Central memory CD8-positive, alpha-beta T cell (primary cell): Measurements from ENCODE around the gene OBSCN.
"Not testable (repeated sequence)": the region's sequence is repeated elsewhere in the genome, so short reads cannot be mapped to it uniquely, and the experiment has no call there.

Experiments used
- ATAC-seq: fragments of 150-1000 bp; cut with Tn5 transposase; replicated peaks from 2 replicates; pipeline ENCODE4 v1.10.0; 2022; ENCODE audit warnings: mild to moderate bottlenecking, moderate FRiP score, moderate number of reproducible peaks; ENCODE audit not compliant: poor library complexity, severe bottlenecking; ENCODE audit errors: extremely low read depth
- DNase-seq, 2 donors: peaks; one replicate each; pipeline ENCODE4 v3.0.0; 2021; ENCODE audit warnings: low spot score in 2 of 2
- H3K27ac Mint-ChIP-seq: one replicate; pipeline ENCODE4 v1.8.0; 2022; ENCODE audit warnings: low read depth, mild to moderate bottlenecking, moderate library complexity, mixed read lengths
- H3K27me3 Mint-ChIP-seq: one replicate; pipeline ENCODE4 v1.8.0; 2022; ENCODE audit warnings: mixed read lengths
- H3K36me3 Mint-ChIP-seq: one replicate; pipeline ENCODE4 v1.8.0; 2022; ENCODE audit warnings: mild to moderate bottlenecking, moderate library complexity, mixed read lengths; ENCODE audit not compliant: insufficient read depth
- H3K4me1 Mint-ChIP-seq: one replicate; pipeline ENCODE4 v1.8.0; 2022; ENCODE audit warnings: mixed read lengths
- H3K4me3 Mint-ChIP-seq: one replicate; pipeline ENCODE4 v1.8.0; 2022; ENCODE audit warnings: mild to moderate bottlenecking, moderate library complexity, mixed read lengths
- H3K9me3 Mint-ChIP-seq: one replicate; pipeline ENCODE4 v1.8.0; 2022; ENCODE audit warnings: mixed read lengths

OBSCN gene

DNA sequence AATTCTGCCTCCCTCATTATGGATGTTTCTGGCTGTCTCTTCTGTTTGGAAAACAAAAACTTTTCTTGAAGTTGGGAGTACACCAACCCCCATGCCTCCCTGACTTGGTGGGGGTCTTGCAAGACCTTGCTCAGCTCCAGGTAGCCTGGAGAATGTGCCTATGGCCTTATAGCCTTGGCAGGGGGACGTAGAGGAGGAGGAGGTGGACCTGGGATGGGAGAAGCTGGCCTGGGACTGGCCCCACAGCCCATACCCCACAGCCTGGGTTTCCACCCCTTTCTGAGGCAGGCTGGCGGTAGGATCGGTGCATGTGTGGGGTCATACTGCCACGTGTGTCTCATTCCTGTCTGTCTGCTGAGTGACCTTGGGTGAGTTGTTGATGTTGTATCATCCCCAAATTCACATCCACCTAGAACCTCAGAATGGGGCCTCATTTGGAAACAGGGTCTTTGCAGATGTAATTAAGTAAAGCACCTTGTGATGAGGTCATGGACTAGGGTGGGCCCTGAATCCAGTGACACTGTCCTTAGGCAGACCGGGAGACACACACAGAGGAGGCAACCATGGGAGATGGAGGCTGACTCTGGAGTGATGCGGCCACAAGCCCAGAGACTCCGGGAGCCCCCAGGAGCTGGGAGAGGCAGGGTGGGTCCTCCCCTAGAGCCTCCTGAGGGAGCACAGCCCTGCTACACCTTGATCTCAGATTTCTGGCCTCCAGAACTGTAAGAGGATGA, 18.5 kb downstream of the OBSCN start:
- H3K9me3 Mint-ChIP-seq, result no peaks in the 10 kb centered on the region
- no peak overlapping the region for H3K27ac Mint-ChIP-seq
- H3K36me3 Mint-ChIP-seq, result peaks cover 4% of the 10 kb centered on the region
- no peaks in the 10 kb centered on the region for H3K27me3 Mint-ChIP-seq
- no peaks in the 10 kb centered on the region for H3K4me1 Mint-ChIP-seq
- DNase-seq (no peak), ATAC-seq (no peak)
- no peak overlapping the region for H3K4me3 Mint-ChIP-seq

DNA sequence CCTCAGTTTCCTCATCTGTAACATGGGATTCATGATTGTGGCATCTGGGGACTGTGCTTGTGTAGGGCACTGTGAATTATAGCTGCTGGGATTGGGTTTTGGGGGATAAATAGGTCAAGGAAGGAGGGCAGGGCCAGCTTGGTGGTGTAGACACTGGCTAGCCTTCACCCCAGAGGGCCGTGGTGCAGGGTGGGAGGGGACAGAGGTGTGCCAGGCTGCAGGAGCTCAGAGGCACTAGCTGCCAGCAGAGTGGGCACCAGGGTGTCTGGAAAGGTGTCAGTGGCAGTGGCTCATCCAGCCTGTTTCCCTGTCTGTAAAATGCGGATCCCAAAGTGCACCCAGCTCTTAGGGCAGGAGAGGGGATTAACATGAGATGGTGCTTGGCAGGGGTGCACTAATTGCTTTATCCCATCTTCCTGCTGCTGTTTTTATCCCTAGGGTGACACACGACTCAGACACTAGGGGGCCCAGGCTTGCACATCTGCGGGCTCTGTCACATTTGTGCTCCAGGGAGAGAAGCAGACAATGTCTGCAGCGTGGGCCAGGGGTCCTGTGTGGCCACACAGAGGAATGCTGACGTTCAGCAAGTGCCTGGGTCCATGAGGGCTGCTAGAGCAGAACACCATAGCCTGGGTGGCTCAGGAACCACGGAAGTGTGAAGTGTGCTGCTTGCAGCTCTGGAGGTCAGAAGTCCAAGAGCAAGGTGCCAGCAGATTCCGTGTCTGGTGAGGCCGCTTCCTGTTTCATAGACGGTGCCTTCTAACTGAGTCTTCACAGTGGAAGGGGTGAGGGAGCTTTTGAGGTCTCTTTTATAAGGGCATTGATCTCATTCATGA, 19.3 kb downstream of the OBSCN start:
- no peaks in the 10 kb centered on the region for H3K4me1 Mint-ChIP-seq
- no peaks in the 10 kb centered on the region for H3K27me3 Mint-ChIP-seq
- no peak overlapping the region for H3K27ac Mint-ChIP-seq
- no peak overlapping the region for H3K4me3 Mint-ChIP-seq
- H3K36me3 Mint-ChIP-seq, result peaks cover 5% of the 10 kb centered on the region
- H3K9me3 Mint-ChIP-seq, result no peaks in the 10 kb centered on the region
- DNase-seq, result no peak
- no peak for ATAC-seq

DNA sequence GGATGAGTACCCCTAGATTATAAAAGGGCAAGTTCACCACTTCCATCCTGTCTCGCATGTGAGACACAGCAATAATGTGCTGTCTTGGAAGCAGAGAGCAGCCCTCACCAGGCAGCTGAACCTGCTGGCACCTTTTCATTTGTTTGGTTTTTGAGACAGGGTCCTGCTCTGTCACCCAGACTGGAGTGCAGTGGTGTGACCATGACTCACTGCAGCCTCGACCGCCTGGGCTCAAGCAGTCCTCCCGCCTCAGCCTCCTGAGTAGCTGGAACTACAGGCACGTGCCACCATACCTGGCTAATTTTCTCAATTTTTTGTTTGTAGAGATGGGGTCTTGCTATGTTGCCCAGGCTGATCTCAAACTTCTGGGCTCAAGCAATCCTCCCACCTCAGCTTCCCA, 20.3 kb downstream of the OBSCN start:
- not testable (repeated sequence) for H3K9me3 Mint-ChIP-seq, H3K4me3 Mint-ChIP-seq, ATAC-seq, H3K36me3 Mint-ChIP-seq, H3K27me3 Mint-ChIP-seq, DNase-seq, H3K27ac Mint-ChIP-seq, H3K4me1 Mint-ChIP-seq

DNA sequence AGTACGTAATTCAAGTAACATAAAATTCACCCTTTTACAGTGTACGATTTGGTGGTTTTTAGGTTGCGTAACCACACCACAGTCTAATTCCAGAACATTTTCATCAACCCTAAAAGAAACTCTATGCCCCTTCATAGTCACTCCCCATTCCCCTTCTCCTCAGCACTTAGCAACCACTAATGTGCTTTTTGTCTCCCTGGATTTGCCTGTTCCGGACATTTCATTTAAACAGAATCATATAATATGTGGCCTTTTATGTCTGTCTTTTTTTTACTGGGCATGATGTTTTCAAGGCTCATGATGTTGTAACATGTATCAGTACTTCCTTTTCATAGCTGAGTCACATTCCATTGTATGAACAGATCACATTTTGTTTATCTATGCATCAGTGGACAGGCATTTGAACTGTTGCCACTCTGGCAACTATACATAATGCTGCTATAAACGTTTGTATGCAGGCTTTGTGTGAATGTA, 20.8 kb downstream of the OBSCN start:
- Mint-ChIP-seq H3K27me3 (no peaks in the 10 kb centered on the region), H3K9me3 (no peaks in the 10 kb centered on the region), H3K4me1 (no peaks in the 10 kb centered on the region), H3K4me3 (no peak overlapping the region), H3K27ac (no peak overlapping the region), H3K36me3 (peaks cover 4% of the 10 kb centered on the region)
- DNase-seq, result no peak
- ATAC-seq, result no peak

DNA sequence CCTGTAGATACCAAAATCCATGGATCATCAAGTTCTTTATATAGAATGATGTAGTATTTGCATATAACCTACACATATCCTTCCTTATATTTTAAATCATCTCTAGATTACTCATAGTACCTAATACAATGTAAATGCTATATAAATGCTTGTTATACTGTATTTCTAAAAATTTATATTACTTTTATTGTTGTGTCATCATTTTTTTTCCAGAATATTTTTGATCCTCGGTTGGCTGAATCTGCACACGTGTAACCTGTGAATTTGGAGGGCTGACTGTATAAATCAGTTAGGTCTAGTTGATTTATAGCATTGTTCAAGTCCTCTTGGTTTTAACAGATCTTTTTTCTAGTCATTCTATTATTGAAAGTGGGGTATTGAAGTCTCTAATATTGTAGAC, 23.3 kb downstream of the OBSCN start:
- no peak overlapping the region for H3K4me3 Mint-ChIP-seq
- no peak overlapping the region for H3K27ac Mint-ChIP-seq
- no peak for DNase-seq

DNA sequence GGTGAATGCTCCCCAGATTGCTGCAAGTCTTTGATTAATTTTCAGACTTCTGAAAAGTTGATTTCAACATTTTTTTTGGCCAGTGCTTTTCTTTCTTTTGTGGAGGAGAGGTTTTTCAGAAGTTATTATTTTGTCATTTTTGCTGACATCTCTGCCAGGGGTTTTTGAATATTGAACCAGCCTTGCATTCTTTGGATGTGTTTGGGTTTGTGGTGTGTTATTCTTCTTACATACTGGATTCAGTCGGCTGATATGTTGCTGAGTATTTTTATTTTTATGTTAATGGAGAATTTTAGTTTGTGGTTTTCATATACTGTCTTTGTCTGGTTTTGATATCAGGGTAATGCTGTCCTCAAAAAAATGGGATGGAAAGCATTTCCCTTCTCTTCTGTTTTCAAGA, 25.3 kb downstream of the OBSCN start:
- ATAC-seq (no peak), DNase-seq (no peak)
- Mint-ChIP-seq H3K4me1 (peaks cover 8% of the 10 kb centered on the region), H3K36me3 (peaks cover 5% of the 10 kb centered on the region), H3K27me3 (no peaks in the 10 kb centered on the region), H3K4me3 (no peak overlapping the region), H3K27ac (no peak overlapping the region), H3K9me3 (no peaks in the 10 kb centered on the region)

More for the DNA sequence above, 23.3 kb downstream of the OBSCN start:
- no peak for ATAC-seq
- Mint-ChIP-seq H3K4me1 (no peaks in the 10 kb centered on the region), H3K27me3 (no peaks in the 10 kb centered on the region), H3K36me3 (peaks cover 3% of the 10 kb centered on the region), H3K9me3 (no peaks in the 10 kb centered on the region)

DNA sequence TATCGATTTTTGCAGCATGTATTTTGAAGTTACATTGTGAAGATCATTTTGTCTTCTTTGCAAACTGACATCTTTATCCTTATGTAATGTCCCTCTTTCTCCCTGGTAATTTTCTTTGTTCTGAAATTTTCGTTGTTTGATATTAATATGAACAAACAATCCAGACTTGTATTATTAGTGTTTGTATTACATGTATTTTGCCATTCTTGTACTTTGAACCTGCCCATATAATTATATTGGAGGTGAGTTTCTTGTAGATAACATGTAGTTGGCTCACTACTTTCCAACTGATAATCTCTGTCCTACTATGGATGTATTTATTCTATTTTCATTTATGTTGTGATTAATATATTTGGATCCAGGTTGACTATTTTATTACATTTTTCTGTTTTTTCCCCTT, 27.1 kb downstream of the OBSCN start:
- Mint-ChIP-seq H3K36me3 (peaks cover 3% of the 10 kb centered on the region), H3K27me3 (no peaks in the 10 kb centered on the region), H3K4me1 (peaks cover 8% of the 10 kb centered on the region), H3K27ac (no peak overlapping the region), H3K4me3 (no peak overlapping the region), H3K9me3 (no peaks in the 10 kb centered on the region)
- ATAC-seq, result no peak
- DNase-seq, result no peak

DNA sequence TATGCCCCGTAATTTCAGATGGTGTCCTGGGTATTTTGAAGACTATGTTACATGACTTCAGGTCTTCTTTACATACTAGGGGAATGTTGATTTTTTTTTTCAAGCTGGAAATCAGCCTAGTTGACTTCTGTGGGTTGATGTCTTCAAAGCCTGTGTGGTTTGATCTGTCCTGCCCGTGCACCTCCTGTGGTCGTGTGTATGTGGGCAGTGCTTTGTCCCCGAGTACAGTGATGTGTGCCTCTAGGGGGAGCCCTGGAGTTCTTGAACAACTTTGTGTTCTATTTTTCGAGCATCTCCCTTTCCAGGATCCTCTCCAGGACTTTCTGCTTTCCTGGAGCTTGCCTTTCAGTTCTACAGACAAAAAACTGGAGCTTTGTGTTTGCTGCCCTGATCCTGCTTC, 28.9 kb downstream of the OBSCN start:
- DNase-seq (no peak), ATAC-seq (no peak)
- no peaks in the 10 kb centered on the region for H3K27me3 Mint-ChIP-seq
- no peak overlapping the region for H3K27ac Mint-ChIP-seq
- no peak overlapping the region for H3K4me3 Mint-ChIP-seq
- peaks cover 8% of the 10 kb centered on the region for H3K4me1 Mint-ChIP-seq
- peaks cover 10% of the 10 kb centered on the region for H3K9me3 Mint-ChIP-seq
- peaks cover 3% of the 10 kb centered on the region for H3K36me3 Mint-ChIP-seq

DNA sequence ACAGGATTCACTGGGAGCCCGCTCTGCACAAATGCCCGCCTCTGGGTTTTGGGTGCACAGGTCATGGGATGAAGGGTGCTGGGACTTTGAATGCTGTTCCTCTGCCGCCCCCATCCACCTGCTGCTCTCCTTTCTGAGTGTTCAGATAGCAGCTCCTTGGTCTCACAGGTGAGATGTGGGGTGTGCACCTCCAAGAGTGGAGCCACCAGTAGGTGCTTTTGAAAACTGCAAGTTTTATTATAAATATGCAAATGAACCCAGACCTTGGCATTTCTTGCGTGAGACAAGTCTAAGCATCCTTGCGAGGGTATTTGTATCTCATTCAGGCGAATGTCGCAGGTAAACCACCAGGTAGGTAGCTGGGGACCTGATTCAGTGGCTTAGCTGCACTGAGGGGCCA, 30.2 kb downstream of the OBSCN start:
- no peak for DNase-seq
- peaks cover 8% of the 10 kb centered on the region for H3K4me1 Mint-ChIP-seq
- no peaks in the 10 kb centered on the region for H3K27me3 Mint-ChIP-seq
- H3K27ac Mint-ChIP-seq, result no peak overlapping the region
- no peak overlapping the region for H3K4me3 Mint-ChIP-seq
- peaks cover 2% of the 10 kb centered on the region for H3K36me3 Mint-ChIP-seq
- peaks cover 15% of the 10 kb centered on the region for H3K9me3 Mint-ChIP-seq
- no peak for ATAC-seq

DNA sequence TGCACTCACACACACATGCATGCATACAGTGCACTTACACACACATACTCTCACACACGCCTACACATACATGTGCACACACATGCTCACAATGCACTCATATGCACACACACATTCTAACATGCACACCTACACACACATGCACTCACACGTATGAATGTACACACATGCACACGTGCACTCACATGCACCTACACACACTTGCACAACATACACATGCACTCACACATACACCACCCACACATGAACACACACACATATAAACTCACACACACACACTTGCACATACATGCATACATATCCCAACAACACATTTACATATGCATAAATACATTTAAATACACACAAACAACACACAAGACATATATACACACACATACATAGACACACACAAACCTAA, 30.6 kb downstream of the OBSCN start:
- Mint-ChIP-seq H3K27me3 (no peaks in the 10 kb centered on the region), H3K27ac (no peak overlapping the region), H3K4me3 (no peak overlapping the region), H3K4me1 (peaks cover 8% of the 10 kb centered on the region), H3K9me3 (peaks cover 15% of the 10 kb centered on the region), H3K36me3 (peaks cover 4% of the 10 kb centered on the region)
- no peak for ATAC-seq
- no peak for DNase-seq

DNA sequence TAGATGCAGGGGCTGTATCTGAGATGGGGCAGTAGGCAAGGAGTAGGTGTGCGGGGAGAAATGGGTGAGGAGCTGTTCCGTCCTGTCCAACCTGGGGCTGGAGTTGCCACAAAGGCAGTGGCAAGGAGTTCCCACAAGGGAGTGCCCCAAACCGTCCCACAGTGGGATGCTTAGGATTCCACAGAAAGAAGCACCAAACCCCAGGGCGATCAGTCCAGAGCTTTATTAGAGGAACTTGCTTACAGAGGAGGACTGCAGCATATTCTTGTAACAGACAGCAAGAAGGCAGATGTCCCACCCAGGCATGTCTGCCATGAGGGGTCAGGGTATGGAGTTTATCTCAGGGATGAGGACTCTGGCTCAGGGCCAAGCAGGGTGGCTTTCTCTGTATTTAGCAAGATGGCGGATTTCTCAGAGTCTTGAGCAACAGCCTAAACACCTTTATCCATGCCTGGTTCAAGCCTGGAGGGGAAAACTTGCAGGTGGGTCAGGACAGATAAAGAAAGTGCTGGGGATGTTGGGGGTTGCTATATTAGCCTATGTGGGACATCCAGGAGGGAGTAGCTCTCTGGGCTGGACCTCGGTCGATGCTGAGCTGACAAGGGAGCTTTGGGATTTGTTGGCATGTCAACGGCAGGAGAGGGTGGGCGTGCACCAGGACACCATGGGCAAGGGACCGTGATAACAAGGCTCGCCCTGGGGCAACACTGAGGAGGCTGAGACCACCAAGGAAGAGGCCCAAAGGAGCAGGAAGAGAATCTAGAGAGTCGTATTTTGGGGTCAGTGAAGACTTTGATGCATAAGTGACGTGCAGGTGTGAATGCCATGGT, 32.8 kb downstream of the OBSCN start:
- Mint-ChIP-seq H3K4me3 (no peak overlapping the region), H3K36me3 (peaks cover 10% of the 10 kb centered on the region), H3K27ac (no peak overlapping the region), H3K27me3 (no peaks in the 10 kb centered on the region), H3K9me3 (peaks cover 27% of the 10 kb centered on the region), H3K4me1 (peaks cover 8% of the 10 kb centered on the region)
- DNase-seq, result no peak
- ATAC-seq, result no peak

DNA sequence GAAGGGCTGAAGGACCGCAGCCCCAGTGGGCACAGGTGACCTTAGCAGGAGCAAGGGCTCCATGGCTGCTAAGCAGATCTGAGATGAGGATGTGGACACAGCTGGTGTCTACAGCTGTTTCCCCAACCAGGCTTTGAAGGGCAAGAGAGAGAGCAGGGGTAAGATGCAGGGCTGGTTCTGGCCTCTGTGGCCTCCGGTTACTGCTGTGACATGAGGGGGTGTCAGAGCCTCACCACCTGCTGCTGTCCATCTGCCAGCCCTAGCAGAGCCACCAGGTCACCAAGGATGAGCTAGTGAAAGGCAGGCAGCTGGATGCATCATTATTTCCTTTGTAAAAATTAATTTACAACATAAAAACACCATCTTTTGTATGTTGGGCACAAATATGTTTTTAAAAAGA, 33.4 kb downstream of the OBSCN start:
- Mint-ChIP-seq H3K9me3 (peaks cover 27% of the 10 kb centered on the region), H3K27me3 (no peaks in the 10 kb centered on the region), H3K27ac (no peak overlapping the region), H3K36me3 (peaks cover 12% of the 10 kb centered on the region), H3K4me3 (no peak overlapping the region), H3K4me1 (peaks cover 8% of the 10 kb centered on the region)
- DNase-seq, result no peak
- no peak for ATAC-seq
